ENCODE data around the gene MEIS1.

MEIS1 gene

DNA sequence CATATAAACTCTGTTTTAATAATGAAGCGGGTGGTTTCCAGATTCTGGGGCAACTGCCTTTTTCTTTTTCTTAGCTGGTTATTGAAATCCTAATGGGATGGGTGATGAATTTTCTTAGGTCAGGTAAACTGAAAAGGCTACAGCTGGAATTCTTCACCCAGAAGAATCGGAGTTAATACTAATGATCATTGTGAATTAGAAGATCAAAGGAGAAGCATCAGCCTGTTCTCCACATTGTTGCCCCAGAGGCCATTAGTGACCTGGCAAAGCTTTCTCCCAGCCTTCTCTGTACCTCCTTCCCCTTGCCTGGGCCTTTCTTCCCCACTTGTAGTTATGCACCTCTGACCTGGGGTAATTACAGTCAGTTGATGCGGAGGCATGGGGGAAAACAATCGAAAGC lies 82.8 kb downstream of the MEIS1 start:
- no peak for DNase-seq

DNA sequence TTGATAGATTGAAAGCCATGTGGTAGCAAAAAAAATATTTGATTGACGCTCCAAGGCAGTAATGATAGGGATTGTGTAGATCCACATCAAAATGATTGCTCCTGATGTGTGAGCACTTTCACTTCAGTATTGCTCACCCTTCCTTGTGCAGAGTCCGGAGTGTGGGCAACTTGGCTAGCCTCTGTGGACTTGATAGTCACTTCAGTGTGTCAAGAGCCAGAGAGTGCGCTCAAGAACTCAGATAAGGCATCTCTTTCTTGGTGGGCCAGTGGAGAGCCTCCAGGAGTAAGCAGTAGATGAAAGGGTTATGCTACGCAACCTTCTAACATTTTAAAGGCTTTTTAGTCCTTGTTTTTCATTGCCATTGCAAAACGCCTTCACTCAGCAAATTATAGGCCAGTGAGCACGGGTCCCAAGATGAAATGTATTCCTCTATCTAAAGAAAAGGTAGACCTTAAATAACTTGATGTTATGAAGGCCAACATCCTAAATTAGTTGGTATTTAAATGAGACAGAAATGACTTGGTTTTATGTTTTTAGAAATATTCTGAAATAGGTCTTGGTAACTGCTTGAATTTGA lies 84.4 kb downstream of the MEIS1 start:
- DNase-seq, result no peak

DNA sequence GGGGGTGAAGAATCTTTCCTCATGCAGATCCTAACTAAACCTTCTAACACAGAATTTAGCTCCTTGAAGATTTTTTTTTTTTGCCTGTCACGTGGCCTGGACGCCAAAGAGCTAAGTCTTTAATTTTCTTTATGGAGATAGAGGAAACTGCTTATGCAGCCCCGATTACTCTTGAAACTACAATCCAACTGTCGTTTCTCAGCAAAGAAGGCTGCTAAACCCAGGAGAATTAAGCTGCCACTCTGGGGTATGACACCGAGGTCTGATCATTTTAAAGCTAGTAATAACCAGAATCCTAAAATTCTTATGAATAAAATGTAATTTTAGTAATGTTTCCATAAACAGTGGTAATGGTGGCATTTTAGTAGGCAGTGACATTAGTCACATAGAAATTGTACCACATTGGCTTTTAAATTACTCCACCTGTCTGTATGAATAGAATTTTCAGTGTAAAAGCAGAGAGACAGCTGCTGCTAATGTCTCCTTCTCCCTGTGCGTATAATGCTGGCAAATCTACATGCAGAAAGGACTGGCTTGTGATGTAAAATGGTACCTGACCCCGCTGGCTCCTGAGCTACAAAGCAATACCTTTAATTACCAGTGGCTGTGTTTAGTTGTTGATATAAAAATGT lies 86.5 kb downstream of the MEIS1 start:
- DNase-seq, result no peak

DNA sequence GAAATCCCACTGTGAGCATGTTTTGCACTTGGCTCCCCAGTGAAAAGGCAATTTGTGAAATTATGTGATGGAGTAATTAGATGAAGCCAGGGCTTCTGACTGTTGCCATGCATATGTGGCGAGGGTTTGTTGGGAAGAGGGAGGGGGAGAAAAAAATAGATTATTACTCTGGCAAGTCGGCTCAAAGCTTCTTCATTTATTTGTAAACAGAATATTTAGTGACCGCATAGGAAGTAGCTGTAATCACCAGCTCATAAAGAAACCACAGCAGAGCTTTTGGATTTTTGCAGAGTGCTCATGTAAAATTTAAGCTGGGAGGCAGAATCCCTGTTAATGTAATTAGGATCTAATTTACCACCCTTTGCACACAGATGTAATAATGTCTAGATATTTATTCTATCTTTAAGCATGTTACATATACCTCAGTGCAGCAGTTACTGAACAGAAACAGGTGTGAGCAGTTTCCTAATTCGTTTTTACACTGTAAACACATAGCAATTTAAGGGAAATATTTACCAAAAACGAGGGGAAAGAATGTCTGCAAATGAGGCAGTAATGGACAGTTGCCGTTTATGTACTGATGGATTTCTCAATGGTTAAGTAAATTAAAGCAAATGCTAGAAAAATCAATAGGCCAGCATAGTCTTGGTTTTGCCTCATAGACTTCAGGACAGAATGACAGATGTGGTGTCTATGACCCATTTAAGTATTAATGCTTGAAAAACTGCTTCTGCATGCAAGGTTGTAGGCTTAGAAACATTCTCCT lies 87.9 kb downstream of the MEIS1 start:
- DNase-seq, result no peak

DNA sequence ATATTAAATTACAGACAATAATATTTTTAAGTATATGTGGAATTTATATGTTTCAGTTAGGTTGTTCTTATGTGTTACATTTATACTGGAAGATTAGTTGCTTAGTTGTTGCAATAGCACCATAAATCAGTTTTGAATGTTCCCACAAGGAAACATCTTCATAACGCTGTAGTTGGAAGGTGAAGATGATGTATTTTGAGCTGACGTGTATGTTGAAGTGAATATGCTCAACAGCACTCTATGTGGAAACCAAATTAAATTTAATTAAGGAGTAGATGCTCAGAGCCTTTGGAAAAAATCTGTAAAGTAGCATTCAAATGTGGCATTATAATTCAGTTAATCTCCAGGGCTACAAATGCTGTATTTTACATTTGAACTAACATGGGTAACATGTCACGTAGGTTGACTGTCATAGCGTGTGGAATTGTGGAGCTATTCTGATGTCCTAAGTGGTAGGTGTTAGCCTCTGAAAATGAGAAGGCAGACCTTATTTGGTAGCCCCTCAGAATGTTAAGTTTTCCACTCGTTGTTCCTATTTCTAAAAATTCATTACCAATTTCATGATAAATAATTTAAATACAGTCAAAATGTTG lies 88.5 kb downstream of the MEIS1 start:
- DNase-seq, result no peak

DNA sequence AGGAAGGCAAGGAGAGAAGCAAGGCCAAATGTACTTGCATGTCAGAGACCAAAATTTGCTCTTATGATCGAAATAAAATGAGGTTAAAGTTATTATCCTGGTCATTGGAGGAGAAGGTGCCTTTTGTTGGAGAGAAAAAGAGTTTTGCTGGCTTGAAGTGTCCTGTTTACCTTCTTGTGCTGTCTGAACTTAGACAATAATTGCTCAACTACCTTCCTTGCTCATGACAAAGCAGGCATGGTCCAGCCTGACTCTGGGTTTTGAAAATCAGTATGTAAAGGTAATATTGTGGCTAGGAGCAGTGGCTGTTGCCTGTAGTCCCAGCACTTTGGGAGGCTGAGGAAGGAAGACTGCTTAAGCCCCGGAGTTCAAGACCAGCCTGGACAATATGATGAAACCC lies 89.1 kb downstream of the MEIS1 start:
- no peak for DNase-seq

DNA sequence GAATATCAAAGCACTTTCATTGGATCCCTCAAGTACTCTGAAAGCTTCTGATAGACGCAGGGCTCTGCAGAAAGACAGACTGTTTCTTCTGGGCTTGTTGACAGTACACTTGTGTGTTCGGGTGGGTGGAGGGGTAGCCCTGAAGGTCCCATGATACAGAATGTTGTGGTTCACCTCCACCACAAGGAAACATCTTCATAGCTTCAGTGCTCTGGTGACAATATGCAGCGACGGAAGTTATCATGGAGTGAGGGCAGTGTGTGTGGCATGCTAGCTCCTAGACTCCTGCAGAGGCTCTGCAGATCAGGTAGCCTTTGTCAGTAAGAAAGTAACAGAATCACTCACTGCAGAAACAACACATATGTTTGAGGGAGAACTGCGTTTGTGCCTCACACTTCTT lies 90.7 kb downstream of the MEIS1 start:
- no peak for DNase-seq

DNA sequence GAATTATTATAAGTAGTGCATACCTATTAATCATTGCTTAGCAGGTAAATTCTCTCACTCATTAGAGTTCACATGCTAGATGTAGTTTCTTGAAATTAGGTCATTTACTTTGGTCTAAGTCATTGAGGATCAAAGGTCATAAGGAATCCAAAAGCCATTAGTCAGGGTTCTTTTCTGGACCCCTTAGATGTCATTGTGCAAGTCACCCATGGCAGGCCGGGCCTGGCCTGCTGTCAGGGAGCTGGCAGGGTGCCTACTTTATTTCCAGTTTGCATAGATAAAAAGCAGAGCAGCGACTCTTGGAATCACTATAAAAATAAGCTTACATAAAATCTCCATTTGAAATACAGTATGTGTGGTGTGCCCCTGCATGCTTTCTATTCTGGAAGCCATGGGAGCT lies 91.3 kb downstream of the MEIS1 start:
- DNase-seq, result no peak

DNA sequence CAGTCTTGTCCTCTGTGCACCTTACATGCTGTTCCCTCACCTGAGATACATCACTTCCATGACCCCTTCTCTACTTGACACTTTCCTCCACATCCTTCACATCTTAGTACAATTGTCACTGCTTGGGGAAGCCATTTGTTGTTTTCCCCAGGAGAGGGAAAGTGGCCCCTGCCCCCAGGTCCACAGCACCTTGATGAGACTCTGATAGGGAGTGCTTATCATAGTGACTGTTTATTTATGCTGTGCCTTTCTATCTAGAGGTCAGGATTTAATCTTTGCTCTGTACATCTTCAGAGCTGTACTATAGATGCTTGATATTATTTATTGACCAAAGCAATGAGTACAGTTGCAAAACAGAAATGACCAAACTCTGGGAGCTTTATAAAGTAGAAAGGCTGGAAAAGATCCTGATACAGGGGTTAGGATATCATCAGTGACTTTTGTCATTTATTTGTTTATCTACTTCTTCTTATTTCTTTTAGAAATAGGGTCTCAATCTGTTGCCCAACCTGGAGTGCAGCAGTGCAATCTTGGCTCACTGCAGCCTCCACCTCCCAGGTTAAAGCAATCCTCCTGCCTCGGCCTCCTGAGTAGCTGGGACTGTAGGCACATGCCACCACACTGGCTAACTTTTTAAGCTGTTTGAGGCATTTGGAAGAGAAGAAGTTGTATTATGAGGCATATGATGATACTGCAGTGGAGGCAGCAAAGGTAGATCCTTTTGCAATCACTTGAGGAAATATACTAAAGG lies 94.2 kb downstream of the MEIS1 start:
- no peak for DNase-seq

DNA sequence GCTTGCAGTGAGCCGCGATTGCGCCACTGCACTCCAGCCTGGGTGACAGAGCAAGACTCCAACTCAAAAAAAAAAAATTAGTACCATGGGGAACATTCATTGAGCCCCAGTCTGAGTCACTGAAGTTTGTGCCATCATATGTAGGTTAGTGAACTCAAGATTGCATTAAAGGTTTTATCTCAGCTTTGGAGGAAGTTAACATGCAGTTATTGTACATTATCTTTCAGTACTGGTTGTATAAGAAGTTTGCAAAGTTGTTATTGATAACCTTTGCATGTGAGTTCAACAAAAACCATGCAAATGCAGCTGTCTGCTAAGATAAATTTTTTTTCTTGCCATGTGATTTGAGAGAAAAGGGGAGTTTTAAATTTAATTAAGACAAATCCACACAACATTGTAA lies 95.7 kb downstream of the MEIS1 start:
- DNase-seq, result no peak

DNA sequence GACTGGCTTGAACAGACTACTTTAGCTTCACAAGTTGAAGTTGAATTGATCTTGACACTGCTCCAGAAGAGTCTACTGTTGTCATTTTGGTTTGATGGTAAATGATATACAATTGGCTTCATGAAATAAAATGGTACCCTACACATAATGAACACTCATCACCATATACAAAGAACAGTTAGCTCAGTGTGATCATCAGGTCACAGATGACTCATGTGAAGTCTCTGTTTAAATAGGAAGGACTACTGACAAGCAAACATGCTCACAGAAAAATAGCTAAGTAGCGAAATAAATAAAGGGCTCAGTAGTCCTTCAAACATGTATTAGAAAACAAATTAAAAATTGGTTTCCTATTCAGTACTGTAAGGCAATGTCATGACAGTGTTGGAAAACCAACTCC lies 96.2 kb downstream of the MEIS1 start:
- no peak for DNase-seq

DNA sequence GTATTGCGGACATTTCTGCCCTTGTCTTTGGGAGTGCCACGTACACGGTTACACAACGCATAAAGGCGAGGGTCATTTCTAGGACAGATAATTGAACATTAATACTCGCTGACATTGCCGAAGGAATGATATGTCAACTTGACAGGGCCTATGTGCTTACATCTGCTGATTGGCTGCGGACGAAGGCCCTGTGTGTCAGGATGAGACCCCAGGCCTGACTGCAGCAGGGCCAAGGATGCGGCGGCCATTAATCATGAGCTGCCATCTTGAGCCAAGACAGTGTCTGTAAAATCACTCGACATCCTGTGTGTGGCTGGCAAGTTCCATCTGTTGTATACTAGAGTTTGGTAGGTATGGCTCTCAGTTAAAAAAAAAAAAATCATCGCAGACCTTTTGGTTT lies 96.6 kb downstream of the MEIS1 start:
- DNase-seq, result no peak

DNA sequence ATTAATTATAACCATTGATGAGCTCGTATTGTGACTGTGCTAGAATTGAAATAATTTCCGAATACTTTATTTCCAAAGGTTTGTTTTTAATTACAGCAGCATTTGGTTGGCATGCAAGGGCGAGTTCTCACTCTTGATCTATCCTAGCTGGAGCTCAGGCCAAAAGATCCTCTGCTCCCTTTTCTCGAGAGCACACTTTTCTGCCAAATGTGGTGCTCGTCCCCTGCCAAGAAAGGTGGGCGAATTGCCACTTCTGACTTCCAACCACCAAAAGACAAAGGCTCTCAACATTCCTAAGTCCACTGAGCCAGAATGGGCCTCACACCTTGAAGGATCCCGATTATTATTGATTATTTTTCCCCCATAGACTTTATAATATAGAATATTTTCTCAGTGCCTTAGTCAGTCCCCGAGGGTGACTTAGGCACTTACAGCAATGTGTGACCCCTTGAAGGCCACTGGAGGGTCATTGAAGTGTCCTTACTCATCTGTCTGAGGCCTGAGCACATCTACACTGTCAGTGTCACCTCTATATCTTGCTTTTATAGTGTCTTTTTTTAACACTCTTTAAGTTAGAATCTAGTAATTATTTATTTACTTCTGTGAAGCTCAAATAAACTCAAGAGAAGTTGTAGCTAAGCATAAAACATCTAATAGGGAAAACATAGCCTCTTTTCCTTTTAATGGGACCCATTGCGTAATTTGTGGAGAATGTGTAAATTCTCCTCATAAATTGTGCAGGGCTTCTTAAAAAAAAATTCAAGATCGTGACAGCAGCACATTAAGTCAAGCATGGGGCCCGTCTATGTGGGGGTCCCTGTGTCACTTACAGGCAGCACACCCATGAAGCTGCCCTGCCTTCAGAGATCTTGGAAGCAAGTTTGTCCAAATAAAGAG lies 98.3 kb downstream of the MEIS1 start:
- DNase-seq, result no peak

DNA sequence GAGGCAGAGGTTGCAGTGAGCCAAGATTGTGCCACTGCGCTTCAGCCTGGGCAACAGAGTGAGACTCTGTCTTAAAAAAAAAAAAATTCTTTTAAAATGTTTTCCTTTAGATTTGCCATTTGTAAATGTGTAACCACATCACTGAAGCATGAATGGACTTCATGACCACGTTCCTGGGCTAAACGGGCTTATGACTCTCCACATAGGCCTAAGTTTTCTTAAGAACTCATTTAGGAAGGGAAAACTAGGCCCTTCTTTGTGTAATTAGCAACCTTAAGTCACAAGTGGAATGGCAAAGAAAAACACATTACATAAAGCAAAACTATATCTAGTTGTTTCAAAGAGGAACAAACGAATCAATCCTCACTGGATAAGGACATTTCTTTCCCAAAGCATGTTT lies 99.5 kb downstream of the MEIS1 start:
- DNase-seq, result no peak

DNA sequence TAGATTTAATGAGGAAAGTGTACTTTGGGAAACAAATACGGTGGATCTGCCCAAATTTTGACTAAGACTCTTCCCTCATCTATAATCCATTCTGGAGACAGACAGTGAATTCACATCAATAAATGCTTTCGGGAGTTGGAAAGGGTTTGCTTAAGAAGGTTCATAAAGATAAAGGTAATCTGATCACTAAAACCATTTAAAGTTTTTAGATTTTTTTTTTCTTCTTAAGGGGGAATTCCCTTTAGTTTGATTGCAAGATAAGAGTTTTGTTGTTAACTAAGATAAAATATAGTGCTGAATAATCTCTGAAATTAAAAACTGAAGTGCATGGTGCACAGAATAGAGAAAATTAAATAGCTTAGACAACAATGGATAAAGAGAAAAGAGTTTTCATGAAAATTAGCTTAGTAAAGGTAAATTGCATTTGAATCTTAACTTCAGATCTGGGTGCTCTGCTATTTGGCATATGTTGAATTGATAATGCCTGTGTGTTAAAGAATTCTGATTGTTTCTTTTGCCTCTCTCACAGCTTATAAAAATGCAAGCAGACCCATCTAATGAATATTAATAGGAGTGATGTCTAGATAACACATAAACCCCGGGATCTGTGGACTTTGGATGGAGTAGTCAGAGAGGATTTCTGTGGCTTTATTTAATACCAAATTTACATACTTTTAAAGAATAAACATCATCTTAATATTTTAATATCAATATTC lies 100.8 kb downstream of the MEIS1 start:
- DNase-seq, result no peak

DNA sequence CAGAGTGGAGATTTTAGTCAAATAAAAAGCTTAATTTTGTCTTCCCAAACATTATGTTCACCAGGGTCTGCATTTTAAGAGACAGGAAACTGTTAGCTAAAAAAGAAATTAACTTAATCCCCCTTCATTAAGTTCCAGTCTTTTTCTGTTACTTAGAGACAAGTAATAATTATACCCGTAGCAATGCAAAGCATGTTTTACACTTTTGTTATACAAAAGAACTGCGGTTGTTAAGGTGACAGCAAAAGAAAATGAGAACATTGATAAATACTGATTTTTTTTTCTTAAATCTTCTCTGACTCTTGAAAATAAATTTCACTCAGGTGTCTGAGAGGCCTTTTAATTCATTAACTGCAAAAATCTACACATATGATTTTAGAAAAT lies 101.4 kb downstream of the MEIS1 start:
- no peak for DNase-seq

DNA sequence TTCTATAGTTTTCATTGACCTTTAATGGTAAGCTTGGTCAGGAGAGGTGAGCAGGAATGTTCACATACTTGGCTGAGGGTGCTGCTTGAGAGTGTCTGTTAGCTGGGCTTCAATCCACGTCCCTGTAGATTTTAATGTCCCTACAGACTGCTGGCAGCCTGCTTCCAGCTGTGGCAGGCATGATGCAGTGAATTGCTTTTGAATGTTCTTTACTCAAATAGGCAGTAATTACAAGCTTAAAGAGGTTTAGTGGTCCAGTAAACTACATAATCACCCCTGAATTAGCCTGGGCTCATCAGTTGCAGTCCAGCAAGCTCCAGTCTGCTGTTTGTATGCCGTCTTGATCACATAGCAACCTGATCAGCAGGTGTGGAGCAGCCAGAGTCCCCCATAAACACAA lies 102.1 kb downstream of the MEIS1 start:
- DNase-seq, result no peak

DNA sequence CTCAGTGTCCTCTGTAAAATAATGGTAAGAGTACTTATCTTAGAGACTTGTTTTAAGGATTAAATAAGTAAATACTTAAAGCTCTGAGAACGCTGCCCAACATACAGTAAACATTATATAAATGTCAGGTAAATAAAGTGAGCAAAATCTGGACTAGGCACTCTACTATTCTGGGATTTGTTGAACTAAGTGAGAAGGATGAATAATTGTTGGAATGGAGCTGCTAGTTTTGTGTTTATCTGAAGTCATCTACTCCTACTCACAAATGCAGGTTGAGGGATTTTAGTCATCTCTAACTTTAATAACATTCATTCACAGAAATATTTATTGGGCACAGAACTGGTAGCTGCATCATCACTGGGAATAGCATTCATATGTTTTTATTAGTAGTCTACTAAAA lies 103.4 kb downstream of the MEIS1 start:
- DNase-seq, result no peak

DNA sequence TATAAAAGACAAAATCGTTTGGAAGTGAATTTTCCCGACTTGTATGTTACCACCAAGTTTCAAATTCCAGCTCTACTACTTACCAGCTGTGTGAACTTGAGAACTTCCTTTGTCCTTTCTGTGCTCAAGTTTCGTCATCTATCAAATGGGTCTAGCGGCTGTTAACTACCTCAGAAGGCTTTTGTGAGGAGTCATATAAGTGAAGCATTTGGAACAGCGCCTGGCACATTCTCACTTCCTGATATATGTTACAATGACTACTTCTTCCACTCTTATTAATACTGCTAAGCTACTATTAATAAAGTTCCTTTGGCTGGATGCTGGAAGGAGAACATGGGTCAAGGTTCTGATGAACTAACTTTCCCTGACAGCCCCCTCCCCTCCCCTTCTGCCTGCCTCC lies 104.5 kb downstream of the MEIS1 start:
- no peak for DNase-seq

DNA sequence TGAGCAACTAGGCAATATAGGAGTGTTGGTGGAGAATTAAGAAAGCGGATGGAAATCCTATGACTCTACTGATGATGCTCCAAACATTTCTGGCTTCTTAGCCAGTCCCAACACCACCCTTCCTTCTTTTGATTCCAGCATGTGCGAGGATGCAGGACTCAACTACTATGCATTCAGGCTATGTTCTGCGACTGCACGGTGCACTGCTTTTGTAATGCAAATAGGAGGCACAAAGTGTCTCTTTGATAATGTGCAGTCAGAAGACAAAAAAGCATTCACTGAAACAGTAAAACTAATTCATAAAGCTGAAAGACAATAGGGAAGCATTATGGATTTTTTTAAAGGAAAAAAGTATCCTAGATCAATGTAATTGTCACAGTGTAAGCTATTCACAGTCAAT lies 106.7 kb downstream of the MEIS1 start:
- no peak for DNase-seq

DNA sequence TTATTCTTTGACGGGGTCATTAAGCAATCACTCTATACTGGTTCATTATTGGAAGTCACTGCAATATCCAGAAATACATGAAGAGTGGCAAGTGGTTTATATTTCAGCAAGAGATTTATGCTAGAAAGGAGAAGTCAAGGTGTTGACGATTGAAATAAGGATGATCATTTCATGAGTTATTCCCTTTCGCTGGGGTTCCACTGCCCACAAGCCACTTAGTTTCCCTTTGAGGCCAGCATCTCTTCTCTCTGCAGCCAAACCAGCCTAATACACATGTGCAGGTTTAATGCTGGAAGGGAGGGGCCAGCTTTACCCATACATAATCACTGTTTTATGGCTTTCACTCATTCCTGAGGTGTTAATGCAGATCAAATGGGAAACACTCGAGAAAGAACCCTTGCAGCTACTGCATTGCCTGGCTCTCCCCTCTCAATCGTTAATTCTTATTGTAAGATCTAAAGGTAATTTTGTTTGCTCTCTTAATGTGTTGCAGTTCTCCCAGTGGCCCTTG lies 108.4 kb downstream of the MEIS1 start:
- no peak for DNase-seq

DNA sequence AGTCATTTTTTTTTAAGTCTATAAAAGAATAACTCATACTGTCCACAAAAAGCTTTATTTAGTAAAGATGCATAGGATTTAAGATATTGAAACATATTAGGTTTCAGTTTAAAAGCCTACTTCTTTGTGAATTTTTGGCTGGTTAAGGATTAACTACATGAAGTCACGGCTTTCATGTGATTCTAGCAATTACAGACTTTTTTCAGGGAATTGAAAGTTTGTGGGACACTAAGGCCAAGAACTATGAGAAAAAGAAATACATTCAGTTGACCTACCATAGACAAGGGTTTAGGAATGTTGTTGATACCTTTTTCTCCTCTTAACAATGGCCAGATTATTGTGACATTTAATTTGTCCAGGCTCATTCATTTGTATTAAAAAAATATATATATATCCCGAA lies 109.3 kb downstream of the MEIS1 start:
- DNase-seq, result no peak

All from DMS 273 treated with DMSO at 0.1 percent for 48 hours (cell line).